ENCODE measurements around the gene AKIP1. TPM values are rescaled to one million over a fixed set of nuclear protein-coding genes. Genes with fewer than 3 reads are reported as not detected.

AKIP1 gene
- total RNA-seq, 1 donor from 2014 or later, result 25.7 TPM

DNA sequence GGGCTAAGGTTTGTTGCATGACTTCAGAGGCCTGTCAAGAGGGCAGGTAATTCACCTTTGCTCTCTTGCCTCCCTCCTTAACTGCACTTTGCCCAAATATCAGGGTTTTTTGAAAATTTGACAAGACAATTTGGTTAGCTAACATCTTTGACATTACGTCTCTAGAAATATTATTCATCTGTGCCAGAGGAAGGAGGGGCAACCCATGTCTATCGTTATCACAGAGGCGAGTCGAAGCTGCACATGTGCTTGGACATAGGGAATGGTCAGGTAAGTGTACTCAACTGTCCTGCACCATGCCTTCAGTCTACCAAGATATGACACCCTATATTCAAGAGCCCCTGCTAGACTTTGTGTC lies 3.7 kb downstream of the AKIP1 start:
- Mint-ChIP-seq H3K36me3 (ENCODE audit: unreplicated experiment) (no peaks in the 10 kb centered on the region), H3K9me3 (ENCODE audit: unreplicated experiment) (peaks cover 6% of the 10 kb centered on the region), H3K4me3 (ENCODE audit: unreplicated experiment) (peak overlapping the region; percentile 4), H3K27me3 (ENCODE audit: unreplicated experiment) (peaks cover 4% of the 10 kb centered on the region), H3K4me1 (ENCODE audit: low read depth, unreplicated experiment) (peaks cover 15% of the 10 kb centered on the region), H3K27ac (ENCODE audit: unreplicated experiment) (no peak overlapping the region)
- TF ChIP-seq, protein P1, sequence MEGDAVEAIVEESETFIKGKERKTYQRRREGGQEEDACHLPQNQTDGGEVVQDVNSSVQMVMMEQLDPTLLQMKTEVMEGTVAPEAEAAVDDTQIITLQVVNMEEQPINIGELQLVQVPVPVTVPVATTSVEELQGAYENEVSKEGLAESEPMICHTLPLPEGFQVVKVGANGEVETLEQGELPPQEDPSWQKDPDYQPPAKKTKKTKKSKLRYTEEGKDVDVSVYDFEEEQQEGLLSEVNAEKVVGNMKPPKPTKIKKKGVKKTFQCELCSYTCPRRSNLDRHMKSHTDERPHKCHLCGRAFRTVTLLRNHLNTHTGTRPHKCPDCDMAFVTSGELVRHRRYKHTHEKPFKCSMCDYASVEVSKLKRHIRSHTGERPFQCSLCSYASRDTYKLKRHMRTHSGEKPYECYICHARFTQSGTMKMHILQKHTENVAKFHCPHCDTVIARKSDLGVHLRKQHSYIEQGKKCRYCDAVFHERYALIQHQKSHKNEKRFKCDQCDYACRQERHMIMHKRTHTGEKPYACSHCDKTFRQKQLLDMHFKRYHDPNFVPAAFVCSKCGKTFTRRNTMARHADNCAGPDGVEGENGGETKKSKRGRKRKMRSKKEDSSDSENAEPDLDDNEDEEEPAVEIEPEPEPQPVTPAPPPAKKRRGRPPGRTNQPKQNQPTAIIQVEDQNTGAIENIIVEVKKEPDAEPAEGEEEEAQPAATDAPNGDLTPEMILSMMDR (IDR thresholded peaks at IDR 0.05; ENCODE audit: partially characterized antibody, unreplicated experiment), result no peak
- no peak for DNase-seq

DNA sequence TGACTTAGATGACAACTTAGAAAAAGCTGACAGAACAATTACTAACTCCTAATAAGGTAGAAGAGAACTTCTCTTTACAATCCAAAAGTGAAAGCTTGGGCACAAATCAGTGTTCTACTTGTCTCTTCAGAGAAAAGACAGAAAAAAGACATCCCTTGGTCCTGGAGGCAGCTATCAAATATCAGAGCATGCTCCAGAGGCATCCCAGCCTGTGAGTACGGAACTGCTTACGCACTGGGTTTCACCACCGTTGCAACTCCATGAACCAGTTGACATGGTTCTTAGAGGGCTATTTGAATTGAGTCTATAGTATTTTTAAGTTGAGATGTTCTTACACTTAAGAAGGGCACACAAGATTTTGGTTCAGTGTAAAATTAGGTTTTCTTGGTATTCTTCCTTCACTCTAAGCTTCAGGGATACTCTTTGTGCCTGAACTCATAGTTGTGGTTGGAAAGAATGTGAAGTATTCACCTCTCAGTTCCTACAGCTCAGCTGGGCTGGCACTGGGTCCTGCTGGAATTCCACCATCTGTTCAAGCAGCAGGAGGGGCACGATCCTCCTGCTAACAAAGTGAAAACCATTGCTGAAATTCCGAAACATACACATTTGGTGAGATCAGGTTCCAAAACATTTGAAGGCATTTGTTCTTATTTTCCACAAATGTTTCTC lies 6.3 kb downstream of the AKIP1 start:
- TF ChIP-seq, protein P1 (IDR thresholded peaks at IDR 0.05; ENCODE audit: partially characterized antibody, unreplicated experiment), result no peak
- Mint-ChIP-seq H3K9me3 (ENCODE audit: unreplicated experiment) (peaks cover 3% of the 10 kb centered on the region), H3K27me3 (ENCODE audit: unreplicated experiment) (peaks cover 2% of the 10 kb centered on the region), H3K36me3 (ENCODE audit: unreplicated experiment) (no peaks in the 10 kb centered on the region), H3K27ac (ENCODE audit: unreplicated experiment) (no peak overlapping the region), H3K4me3 (ENCODE audit: unreplicated experiment) (no peak overlapping the region), H3K4me1 (ENCODE audit: low read depth, unreplicated experiment) (peaks cover 13% of the 10 kb centered on the region)
- DNase-seq, result no peak

DNA sequence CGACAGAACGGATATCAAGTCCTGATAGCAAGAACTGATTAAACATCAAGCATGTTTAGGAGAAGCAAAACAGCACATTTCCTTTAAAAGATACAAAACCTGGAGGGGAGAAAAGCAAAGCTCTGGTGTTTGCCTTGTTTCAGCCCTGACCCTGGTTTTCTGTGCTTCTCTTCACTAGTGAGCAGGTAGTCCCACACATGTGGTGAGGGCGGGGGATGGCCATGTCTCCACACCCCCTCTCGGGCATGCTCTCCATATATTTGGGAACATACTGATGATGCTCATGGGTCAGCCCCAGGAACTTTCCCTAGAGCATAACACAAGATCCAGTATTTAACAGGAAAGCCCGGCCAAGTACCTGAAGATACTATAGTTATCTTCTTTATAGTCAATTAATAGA lies 11.7 kb downstream of the AKIP1 start:
- Mint-ChIP-seq H3K4me3 (ENCODE audit: unreplicated experiment) (no peak overlapping the region), H3K36me3 (ENCODE audit: unreplicated experiment) (no peaks in the 10 kb centered on the region), H3K27me3 (ENCODE audit: unreplicated experiment) (peaks cover 2% of the 10 kb centered on the region), H3K27ac (ENCODE audit: unreplicated experiment) (no peak overlapping the region), H3K4me1 (ENCODE audit: low read depth, unreplicated experiment) (no peaks in the 10 kb centered on the region), H3K9me3 (ENCODE audit: unreplicated experiment) (peaks cover 2% of the 10 kb centered on the region)
- TF ChIP-seq, protein P1 (IDR thresholded peaks at IDR 0.05; ENCODE audit: partially characterized antibody, unreplicated experiment), result no peak
- DNase-seq, result no peak

DNA sequence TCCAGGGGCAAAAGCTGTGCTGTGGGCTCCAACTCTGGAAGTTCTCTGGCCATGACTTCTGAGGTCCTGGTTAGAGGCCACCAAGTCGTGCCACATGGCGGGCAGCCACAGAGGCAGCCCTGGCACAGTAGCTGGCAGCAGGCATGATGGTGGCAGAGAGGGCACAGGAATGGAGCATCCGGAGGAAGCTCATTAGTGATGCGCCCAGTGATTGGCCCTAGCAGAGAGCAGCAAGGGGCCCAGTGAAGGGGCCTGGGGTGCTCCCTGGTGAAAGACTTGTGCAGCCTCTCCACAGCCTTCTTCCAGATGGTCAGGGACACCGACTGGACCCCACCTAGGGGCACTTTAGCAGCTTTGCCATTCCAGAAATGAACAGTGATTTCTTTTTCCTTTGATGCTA lies 14.7 kb downstream of the AKIP1 start:
- Mint-ChIP-seq H3K36me3 (ENCODE audit: unreplicated experiment) (no peaks in the 10 kb centered on the region), H3K9me3 (ENCODE audit: unreplicated experiment) (peaks cover 3% of the 10 kb centered on the region), H3K4me1 (ENCODE audit: low read depth, unreplicated experiment) (no peaks in the 10 kb centered on the region), H3K27ac (ENCODE audit: unreplicated experiment) (no peak overlapping the region), H3K4me3 (ENCODE audit: unreplicated experiment) (no peak overlapping the region), H3K27me3 (ENCODE audit: unreplicated experiment) (no peaks in the 10 kb centered on the region)
- TF ChIP-seq, protein P1 (IDR thresholded peaks at IDR 0.05; ENCODE audit: partially characterized antibody, unreplicated experiment), result no peak
- no peak for DNase-seq

DNA sequence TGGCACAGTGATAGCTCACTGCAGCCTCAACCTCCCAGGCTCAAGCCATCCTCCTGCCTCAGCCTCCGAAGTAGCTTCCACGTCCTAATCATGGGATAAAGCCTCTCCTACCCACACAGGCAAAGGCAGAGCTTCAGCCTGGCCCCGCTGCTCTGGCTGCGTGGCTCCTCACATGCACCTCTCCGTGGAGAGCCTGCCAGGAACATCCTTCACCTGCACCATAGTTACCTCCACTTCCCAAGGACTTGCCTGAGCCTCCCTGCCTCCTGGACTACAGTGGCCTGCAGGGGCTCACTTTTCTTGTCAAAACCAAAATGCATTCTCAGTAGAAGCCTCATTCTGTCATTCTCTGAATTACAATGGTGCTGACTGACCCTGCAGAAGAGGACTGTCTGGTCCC lies 15.2 kb downstream of the AKIP1 start:
- no peaks in the 10 kb centered on the region for H3K36me3 Mint-ChIP-seq (ENCODE audit: unreplicated experiment)
- no peak for DNase-seq
- no peak overlapping the region for H3K27ac Mint-ChIP-seq (ENCODE audit: unreplicated experiment)
- no peaks in the 10 kb centered on the region for H3K4me1 Mint-ChIP-seq (ENCODE audit: low read depth, unreplicated experiment)
- H3K4me3 Mint-ChIP-seq (ENCODE audit: unreplicated experiment), result no peak overlapping the region
- H3K9me3 Mint-ChIP-seq (ENCODE audit: unreplicated experiment), result peaks cover 3% of the 10 kb centered on the region
- no peaks in the 10 kb centered on the region for H3K27me3 Mint-ChIP-seq (ENCODE audit: unreplicated experiment)
- TF ChIP-seq, protein P1 (IDR thresholded peaks at IDR 0.05; ENCODE audit: partially characterized antibody, unreplicated experiment), result no peak

All from glutamatergic neuron (in vitro differentiated cells).